ENCODE data around the gene ZC3H7B. TPM values are rescaled to one million over a fixed set of nuclear protein-coding genes. Genes with fewer than 3 reads are reported as not detected.

Gene ZC3H7B
- total RNA-seq, 1 donor from 2014 or later, result 28.2 TPM

GRCh38 chr22:41338614-41339212 is 37.4 kb downstream of the ZC3H7B start:
- Histone ChIP-seq H3K36me3 (peaks cover 0 to 26% of the 10 kb centered on the region in 2 donors), H3K27ac (no peak overlapping the region)

GRCh38 chr22:41339823-41340222 is 38.5 kb downstream of the ZC3H7B start:
- Histone ChIP-seq H3K36me3 (peaks cover 0 to 34% of the 10 kb centered on the region in 2 donors), H3K4me1 (no peaks in the 10 kb centered on the region), H3K4me3 (no peak overlapping the region), H3K9me3 (no peaks in the 10 kb centered on the region), H3K27ac (no peak overlapping the region), H3K27me3 (no peaks in the 10 kb centered on the region)
- DNase-seq (ENCODE audit: extremely low spot score in 2 of 2), result no peak
- intact Hi-C loops (cut with DNase I), result no loop called here
- TF ChIP-seq POLR2AphosphoS5 (IDR thresholded peaks at IDR 0.05; ENCODE audit: insufficient read depth in 1 of 2, low read depth in 1 of 2) (no peak), CTCF (IDR thresholded peaks at IDR 0.05) (no peak), POLR2A (IDR thresholded peaks at IDR 0.05) (no peak)

More at GRCh38 chr22:41338614-41339212, 37.4 kb downstream of the ZC3H7B start:
- intact Hi-C loops (cut with DNase I), result no loop called here
- H3K9me3 ChIP-seq, result no peaks in the 10 kb centered on the region
- H3K4me3 ChIP-seq, result no peak overlapping the region
- no peaks in the 10 kb centered on the region for H3K4me1 ChIP-seq
- no peak for DNase-seq (ENCODE audit: extremely low spot score in 2 of 2)
- H3K27me3 ChIP-seq, result no peaks in the 10 kb centered on the region
- TF ChIP-seq CTCF (IDR thresholded peaks at IDR 0.05), result no peak
- no peak for TF ChIP-seq POLR2A (IDR thresholded peaks at IDR 0.05)
- no peak for TF ChIP-seq POLR2AphosphoS5 (IDR thresholded peaks at IDR 0.05; ENCODE audit: insufficient read depth in 1 of 2, low read depth in 1 of 2)

GRCh38 chr22:41340357-41340756 is 39.0 kb downstream of the ZC3H7B start:
- H3K36me3 ChIP-seq, result peaks cover 0 to 40% of the 10 kb centered on the region in 2 donors
- no peak overlapping the region for H3K4me3 ChIP-seq
- TF ChIP-seq CTCF (IDR thresholded peaks at IDR 0.05) (no peak), POLR2A (IDR thresholded peaks at IDR 0.05) (no peak), POLR2AphosphoS5 (IDR thresholded peaks at IDR 0.05; ENCODE audit: insufficient read depth in 1 of 2, low read depth in 1 of 2) (no peak)
- H3K27ac ChIP-seq, result no peak overlapping the region
- H3K4me1 ChIP-seq, result no peaks in the 10 kb centered on the region
- no peak for DNase-seq (ENCODE audit: extremely low spot score in 2 of 2)
- no peaks in the 10 kb centered on the region for H3K27me3 ChIP-seq
- no peaks in the 10 kb centered on the region for H3K9me3 ChIP-seq
- intact Hi-C loops (cut with DNase I), result no loop called here

- H3K27ac ChIP-seq, result no peak overlapping the region
- no peaks in the 10 kb centered on the region for H3K9me3 ChIP-seq
- no peak for TF ChIP-seq POLR2AphosphoS5 (IDR thresholded peaks at IDR 0.05; ENCODE audit: insufficient read depth in 1 of 2, low read depth in 1 of 2)
- no peak for TF ChIP-seq POLR2A (IDR thresholded peaks at IDR 0.05)
- TF ChIP-seq CTCF (IDR thresholded peaks at IDR 0.05), result no peak
- no peak overlapping the region for H3K4me3 ChIP-seq
- DNase-seq (ENCODE audit: extremely low spot score in 2 of 2), result no peak
- no peaks in the 10 kb centered on the region for H3K4me1 ChIP-seq
- no peaks in the 10 kb centered on the region for H3K27me3 ChIP-seq
- intact Hi-C loops (cut with DNase I), result no loop called here
- H3K36me3 ChIP-seq, result peaks cover 0 to 46% of the 10 kb centered on the region in 2 donors
These were observed 39.7 kb downstream of the ZC3H7B start for GRCh38 chr22:41341012-41341411.

- Histone ChIP-seq H3K36me3 (peaks cover 0 to 56% of the 10 kb centered on the region in 2 donors), H3K9me3 (no peaks in the 10 kb centered on the region), H3K4me3 (no peak overlapping the region), H3K4me1 (no peaks in the 10 kb centered on the region), H3K27ac (no peak overlapping the region), H3K27me3 (no peaks in the 10 kb centered on the region)
- DNase-seq (ENCODE audit: extremely low spot score in 2 of 2), result no peak
- no peak for TF ChIP-seq POLR2AphosphoS5 (IDR thresholded peaks at IDR 0.05; ENCODE audit: insufficient read depth in 1 of 2, low read depth in 1 of 2)
- TF ChIP-seq CTCF (IDR thresholded peaks at IDR 0.05), result no peak
- no peak for TF ChIP-seq POLR2A (IDR thresholded peaks at IDR 0.05)
- intact Hi-C loops (cut with DNase I), result no loop called here
These were observed 40.7 kb downstream of the ZC3H7B start for GRCh38 chr22:41341990-41342389.
